Stomach (tissue), 4 donors: ENCODE results near the gene ABCC8.

Experiments
- EP300 ChIP-seq: sonication (generic); formaldehyde crosslinking; IDR thresholded peaks from one replicate; pipeline ENCODE4 v1.6.1; 2017; ENCODE audit warnings: antibody characterized with exemption
- POLR2A ChIP-seq, 4 donors: fragments of 450-650 bp; IDR thresholded peaks; one replicate each; pipeline ENCODE4 v1.6.1; 2016; ENCODE audit warnings: antibody characterized with exemption in 4 of 4, control low read depth in 2 of 4, mild to moderate bottlenecking in 1 of 4, moderate library complexity in 1 of 4
- POLR2AphosphoS5 ChIP-seq, 3 donors: sonication (generic); formaldehyde crosslinking; IDR thresholded peaks; one replicate each; pipeline ENCODE4 v1.6.1; 2016; ENCODE audit warnings: antibody characterized with exemption in 3 of 3
- TF ChIP-seq, protein P1 (sequence below), 7 experiments: fragments of 450-650 bp in 4 of 7; fragments of 200-600 bp in 3 of 7; sonication (generic) in 3 of 7; IDR thresholded peaks; one replicate each; pipeline ENCODE4 v1.5.1; 2016 to 2019; ENCODE audit warnings: antibody characterized with exemption in 7 of 7, control low read depth in 2 of 7, mild to moderate bottlenecking in 1 of 7

DNA sequence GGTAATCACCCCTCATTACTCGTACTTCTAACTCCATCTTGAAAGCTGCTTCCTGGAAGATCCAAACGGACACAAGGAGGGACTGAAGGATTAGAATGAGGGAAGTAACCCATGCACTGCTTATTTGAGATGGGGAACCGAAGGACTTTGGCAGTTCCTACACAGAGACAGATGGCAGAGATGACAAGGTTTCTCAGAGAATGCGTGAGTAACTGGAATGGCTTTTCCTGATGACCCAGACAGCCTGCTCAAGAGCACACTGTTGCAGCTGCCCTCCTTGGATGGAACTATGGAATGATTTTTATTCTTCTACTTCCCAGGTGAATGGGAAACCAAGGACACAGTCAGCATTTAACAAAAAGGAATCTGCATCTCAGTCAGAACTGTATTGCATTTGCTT, 95.5 kb downstream of the ABCC8 start:
- TF ChIP-seq, protein P1, sequence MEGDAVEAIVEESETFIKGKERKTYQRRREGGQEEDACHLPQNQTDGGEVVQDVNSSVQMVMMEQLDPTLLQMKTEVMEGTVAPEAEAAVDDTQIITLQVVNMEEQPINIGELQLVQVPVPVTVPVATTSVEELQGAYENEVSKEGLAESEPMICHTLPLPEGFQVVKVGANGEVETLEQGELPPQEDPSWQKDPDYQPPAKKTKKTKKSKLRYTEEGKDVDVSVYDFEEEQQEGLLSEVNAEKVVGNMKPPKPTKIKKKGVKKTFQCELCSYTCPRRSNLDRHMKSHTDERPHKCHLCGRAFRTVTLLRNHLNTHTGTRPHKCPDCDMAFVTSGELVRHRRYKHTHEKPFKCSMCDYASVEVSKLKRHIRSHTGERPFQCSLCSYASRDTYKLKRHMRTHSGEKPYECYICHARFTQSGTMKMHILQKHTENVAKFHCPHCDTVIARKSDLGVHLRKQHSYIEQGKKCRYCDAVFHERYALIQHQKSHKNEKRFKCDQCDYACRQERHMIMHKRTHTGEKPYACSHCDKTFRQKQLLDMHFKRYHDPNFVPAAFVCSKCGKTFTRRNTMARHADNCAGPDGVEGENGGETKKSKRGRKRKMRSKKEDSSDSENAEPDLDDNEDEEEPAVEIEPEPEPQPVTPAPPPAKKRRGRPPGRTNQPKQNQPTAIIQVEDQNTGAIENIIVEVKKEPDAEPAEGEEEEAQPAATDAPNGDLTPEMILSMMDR (IDR thresholded peaks at IDR 0.05) = no peak
- TF ChIP-seq POLR2AphosphoS5 (IDR thresholded peaks at IDR 0.05) (no peak), POLR2A (IDR thresholded peaks at IDR 0.05) (no peak), EP300 (no peak)
